Esophagus muscularis mucosa (tissue), 3 donors: Measurements from ENCODE around the gene GNAS-AS1.

Experiments
- EP300 ChIP-seq: sonication (generic); formaldehyde crosslinking; IDR thresholded peaks from one replicate; pipeline ENCODE4 v1.6.1; 2017; ENCODE audit warnings: antibody characterized with exemption
- TF ChIP-seq, protein P1 (sequence below), 3 experiments: fragments of 200-600 bp in 2 of 3; fragments of 450-650 bp in 1 of 3; sonication (generic) in 2 of 3; IDR thresholded peaks; one replicate each; pipeline ENCODE4 v1.5.1; 2017 to 2019; ENCODE audit warnings: antibody characterized with exemption in 3 of 3, mild to moderate bottlenecking in 2 of 3, moderate library complexity in 1 of 3

DNA sequence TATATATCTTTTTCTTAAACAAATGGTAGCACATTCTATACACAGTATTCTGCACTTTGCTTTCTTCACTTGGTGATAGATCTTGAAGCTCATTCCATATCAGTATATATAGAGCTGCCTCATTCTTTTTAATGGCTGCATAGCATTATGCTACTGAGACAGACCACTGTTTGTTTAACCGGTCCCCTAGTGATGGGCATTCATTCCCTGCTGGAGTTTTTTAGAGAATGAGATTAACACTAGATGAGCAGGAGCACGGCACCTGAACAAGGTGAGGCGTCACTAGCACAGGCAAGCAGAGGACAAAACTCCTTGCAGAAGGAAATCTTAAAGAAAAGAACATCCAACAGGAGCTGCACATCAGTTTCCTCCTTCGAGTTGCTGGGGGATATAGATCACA is 69.6 kb downstream of the GNAS-AS1 start:
- no peak for TF ChIP-seq EP300
- TF ChIP-seq, protein P1, sequence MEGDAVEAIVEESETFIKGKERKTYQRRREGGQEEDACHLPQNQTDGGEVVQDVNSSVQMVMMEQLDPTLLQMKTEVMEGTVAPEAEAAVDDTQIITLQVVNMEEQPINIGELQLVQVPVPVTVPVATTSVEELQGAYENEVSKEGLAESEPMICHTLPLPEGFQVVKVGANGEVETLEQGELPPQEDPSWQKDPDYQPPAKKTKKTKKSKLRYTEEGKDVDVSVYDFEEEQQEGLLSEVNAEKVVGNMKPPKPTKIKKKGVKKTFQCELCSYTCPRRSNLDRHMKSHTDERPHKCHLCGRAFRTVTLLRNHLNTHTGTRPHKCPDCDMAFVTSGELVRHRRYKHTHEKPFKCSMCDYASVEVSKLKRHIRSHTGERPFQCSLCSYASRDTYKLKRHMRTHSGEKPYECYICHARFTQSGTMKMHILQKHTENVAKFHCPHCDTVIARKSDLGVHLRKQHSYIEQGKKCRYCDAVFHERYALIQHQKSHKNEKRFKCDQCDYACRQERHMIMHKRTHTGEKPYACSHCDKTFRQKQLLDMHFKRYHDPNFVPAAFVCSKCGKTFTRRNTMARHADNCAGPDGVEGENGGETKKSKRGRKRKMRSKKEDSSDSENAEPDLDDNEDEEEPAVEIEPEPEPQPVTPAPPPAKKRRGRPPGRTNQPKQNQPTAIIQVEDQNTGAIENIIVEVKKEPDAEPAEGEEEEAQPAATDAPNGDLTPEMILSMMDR (IDR thresholded peaks at IDR 0.05), result no peak
